OCI-LY7 (cell line): ENCODE results near the gene MMS22L.

Source experiments
- CTCF ChIP-seq: fragments of 200-600 bp; sonication (generic); conservative IDR thresholded peaks from 2 replicates; pipeline ENCODE4 v1.5.1; 2014; ENCODE audit warnings: mild to moderate bottlenecking, antibody characterized with exemption, low read length, moderate library complexity, mixed read lengths
- EZH2phosphoT487 ChIP-seq: fragments of 200-600 bp; sonication (generic); IDR thresholded peaks from 2 replicates; pipeline ENCODE4 v1.6.1; 2018; ENCODE audit warnings: low read depth, borderline replicate concordance, mild to moderate bottlenecking, mixed run types, antibody characterized with exemption, low read length, moderate library complexity, mixed read lengths

GRCh38 chr6:97160280-97160679 lies 122.7 kb downstream of the MMS22L start:
- TF ChIP-seq CTCF = no peak
- TF ChIP-seq EZH2phosphoT487 = no peak
